Measurements from ENCODE around the gene EFR3B. TPM values are rescaled to one million over a fixed set of nuclear protein-coding genes. Genes with fewer than 3 reads are reported as not detected.

Gene EFR3B
- total RNA-seq, 2 donors from 2014 or later: 11.0 to 11.8 TPM

DNA sequence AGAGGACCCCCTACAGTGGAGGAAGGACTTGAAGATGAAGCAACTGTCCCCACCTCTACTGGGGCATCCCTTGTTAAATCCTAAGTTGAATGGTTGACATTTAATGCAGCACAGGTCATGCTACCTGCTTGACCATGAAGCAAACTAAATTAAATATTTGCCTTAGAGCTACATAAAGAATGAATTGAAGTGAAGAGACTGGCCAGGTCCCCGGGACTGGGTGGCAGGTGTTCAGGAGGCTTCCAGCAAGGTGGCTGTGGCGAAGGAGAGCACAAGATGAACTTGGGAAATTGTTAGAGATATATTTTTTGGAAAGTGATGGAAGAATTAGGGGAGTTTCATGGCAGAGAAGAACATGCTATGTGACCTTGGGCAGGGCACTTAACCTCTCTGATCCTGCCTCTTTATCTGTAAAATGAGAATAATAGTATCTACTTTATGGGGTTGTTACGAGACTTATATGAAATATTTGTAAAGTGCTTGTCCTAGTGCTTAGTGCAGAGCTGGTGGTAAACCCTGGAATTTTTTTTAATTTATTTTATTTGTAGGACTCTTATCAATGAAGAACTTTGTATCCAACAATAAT is 37.3 kb downstream of the EFR3B start:
- DNase-seq: no peak
- H3K9me3 Mint-ChIP-seq: no peaks in the 10 kb centered on the region
- Histone ChIP-seq H3K36me3 (ENCODE audit: control insufficient read depth, insufficient read depth, low read length) (no peaks in the 10 kb centered on the region), H3K9me3 (ENCODE audit: control insufficient read depth, low read length) (no peaks in the 10 kb centered on the region), H3K9ac (ENCODE audit: extremely low read depth, low read length, poor library complexity, severe bottlenecking) (no peak overlapping the region), H3K27me3 (ENCODE audit: control insufficient read depth, insufficient read depth, low read length, poor library complexity, severe bottlenecking) (no peaks in the 10 kb centered on the region), H3K27ac (ENCODE audit: low read depth, low read length) (no peak overlapping the region), H3K4me1 (ENCODE audit: control insufficient read depth, insufficient read depth, low read length) (no peaks in the 10 kb centered on the region), H3K4me3 (ENCODE audit: low read length) (no peak overlapping the region)
- 91 to 100% methylated on average over 1 to 3 of the region's 3 CpGs for WGBS, 2 experiments (ENCODE audit: insufficient coverage in 1 of 2, insufficient read length in 1 of 2)
- TF ChIP-seq, protein P1, sequence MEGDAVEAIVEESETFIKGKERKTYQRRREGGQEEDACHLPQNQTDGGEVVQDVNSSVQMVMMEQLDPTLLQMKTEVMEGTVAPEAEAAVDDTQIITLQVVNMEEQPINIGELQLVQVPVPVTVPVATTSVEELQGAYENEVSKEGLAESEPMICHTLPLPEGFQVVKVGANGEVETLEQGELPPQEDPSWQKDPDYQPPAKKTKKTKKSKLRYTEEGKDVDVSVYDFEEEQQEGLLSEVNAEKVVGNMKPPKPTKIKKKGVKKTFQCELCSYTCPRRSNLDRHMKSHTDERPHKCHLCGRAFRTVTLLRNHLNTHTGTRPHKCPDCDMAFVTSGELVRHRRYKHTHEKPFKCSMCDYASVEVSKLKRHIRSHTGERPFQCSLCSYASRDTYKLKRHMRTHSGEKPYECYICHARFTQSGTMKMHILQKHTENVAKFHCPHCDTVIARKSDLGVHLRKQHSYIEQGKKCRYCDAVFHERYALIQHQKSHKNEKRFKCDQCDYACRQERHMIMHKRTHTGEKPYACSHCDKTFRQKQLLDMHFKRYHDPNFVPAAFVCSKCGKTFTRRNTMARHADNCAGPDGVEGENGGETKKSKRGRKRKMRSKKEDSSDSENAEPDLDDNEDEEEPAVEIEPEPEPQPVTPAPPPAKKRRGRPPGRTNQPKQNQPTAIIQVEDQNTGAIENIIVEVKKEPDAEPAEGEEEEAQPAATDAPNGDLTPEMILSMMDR (conservative IDR thresholded peaks at IDR 0.05): no peak
- no peaks in the 10 kb centered on the region for H3K36me3 Mint-ChIP-seq (ENCODE audit: low read depth)
- H3K27me3 Mint-ChIP-seq (ENCODE audit: insufficient read depth): no peaks in the 10 kb centered on the region
- H3K4me1 Mint-ChIP-seq: peaks cover 13% of the 10 kb centered on the region
- no peak overlapping the region for H3K27ac Mint-ChIP-seq
- no peak overlapping the region for H3K4me3 Mint-ChIP-seq

DNA sequence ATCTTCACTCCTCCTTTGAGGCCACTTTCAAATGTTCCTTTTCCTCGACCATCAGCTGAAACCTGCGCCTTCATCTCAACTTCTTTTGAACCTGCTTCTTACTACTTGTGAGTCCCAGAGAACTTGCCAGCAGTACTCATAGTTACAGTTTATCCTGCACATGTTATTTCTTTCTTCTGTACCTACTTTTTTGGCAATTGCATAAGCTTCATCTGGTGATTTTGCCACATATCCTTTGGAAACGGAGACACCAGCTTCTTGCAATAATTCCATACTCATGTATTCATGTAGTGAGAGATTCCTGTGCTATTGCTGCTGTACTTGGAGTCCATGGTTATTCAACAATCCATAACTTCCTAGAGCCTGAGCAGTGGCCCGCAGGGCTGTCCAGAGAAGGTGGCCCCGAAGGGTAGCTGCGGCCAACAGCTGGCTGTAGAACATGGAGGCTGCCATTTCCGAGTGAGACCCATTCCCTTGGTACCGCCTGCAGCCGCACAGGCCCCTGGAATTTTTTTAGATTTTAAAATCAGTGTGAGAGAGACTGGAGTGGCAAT is 39.4 kb downstream of the EFR3B start:
- no peaks in the 10 kb centered on the region for H3K9me3 Mint-ChIP-seq
- no peak overlapping the region for H3K27ac Mint-ChIP-seq
- no peak for DNase-seq
- H3K4me3 ChIP-seq (ENCODE audit: low read length): no peak overlapping the region
- H3K36me3 Mint-ChIP-seq (ENCODE audit: low read depth): no peaks in the 10 kb centered on the region
- no peaks in the 10 kb centered on the region for H3K9me3 ChIP-seq (ENCODE audit: control insufficient read depth, low read length)
- no peaks in the 10 kb centered on the region for H3K27me3 ChIP-seq (ENCODE audit: control insufficient read depth, insufficient read depth, low read length, poor library complexity, severe bottlenecking)
- TF ChIP-seq, protein P1 (conservative IDR thresholded peaks at IDR 0.05): no peak
- no peaks in the 10 kb centered on the region for H3K36me3 ChIP-seq (ENCODE audit: control insufficient read depth, insufficient read depth, low read length)
- H3K27me3 Mint-ChIP-seq (ENCODE audit: insufficient read depth): no peaks in the 10 kb centered on the region
- H3K4me1 Mint-ChIP-seq: peaks cover 16% of the 10 kb centered on the region
- WGBS, 2 experiments (ENCODE audit: insufficient coverage in 1 of 2, insufficient read length in 1 of 2): 82 to 94% methylated on average over 6 to 9 of the region's 9 CpGs
- H3K4me1 ChIP-seq (ENCODE audit: control insufficient read depth, insufficient read depth, low read length): no peaks in the 10 kb centered on the region
- no peak overlapping the region for H3K9ac ChIP-seq (ENCODE audit: extremely low read depth, low read length, poor library complexity, severe bottlenecking)
- no peak overlapping the region for H3K27ac ChIP-seq (ENCODE audit: low read depth, low read length)
- H3K4me3 Mint-ChIP-seq: no peak overlapping the region

DNA sequence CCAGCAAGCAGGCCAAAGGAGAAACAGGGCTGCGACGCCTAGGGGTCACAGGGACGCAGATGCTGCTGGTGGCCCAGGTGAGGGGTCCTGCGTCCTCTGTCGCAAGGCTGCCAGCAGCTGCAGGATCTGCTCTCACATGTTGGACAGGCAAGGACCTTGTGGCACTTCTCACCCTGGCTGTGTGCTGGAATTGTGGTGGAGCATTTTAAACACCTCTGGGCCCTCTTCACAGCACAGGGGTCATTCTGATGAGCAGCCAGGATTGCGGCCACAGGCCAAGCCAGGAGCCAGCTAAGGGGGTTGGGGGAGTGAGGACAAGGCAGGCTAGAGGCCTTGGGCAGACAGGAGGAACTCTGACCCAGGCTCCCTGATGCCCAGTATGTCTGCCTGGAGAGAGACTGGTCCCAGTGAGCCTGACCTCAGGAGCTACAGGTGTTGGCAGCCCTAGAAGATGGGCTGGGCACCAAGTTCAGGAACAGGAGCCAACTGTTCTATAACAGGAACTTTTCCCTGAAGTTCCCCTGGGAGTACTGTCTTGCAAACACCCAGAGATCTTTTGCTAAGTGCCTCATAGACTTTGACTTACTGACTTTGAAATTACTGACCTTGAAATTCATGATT is 40.2 kb downstream of the EFR3B start:
- peaks cover 11% of the 10 kb centered on the region for H3K4me1 Mint-ChIP-seq
- no peaks in the 10 kb centered on the region for H3K27me3 Mint-ChIP-seq (ENCODE audit: insufficient read depth)
- no peaks in the 10 kb centered on the region for H3K36me3 Mint-ChIP-seq (ENCODE audit: low read depth)
- no peaks in the 10 kb centered on the region for H3K36me3 ChIP-seq (ENCODE audit: control insufficient read depth, insufficient read depth, low read length)
- no peaks in the 10 kb centered on the region for H3K4me1 ChIP-seq (ENCODE audit: control insufficient read depth, insufficient read depth, low read length)
- no peaks in the 10 kb centered on the region for H3K27me3 ChIP-seq (ENCODE audit: control insufficient read depth, insufficient read depth, low read length, poor library complexity, severe bottlenecking)
- DNase-seq: no peak
- H3K27ac ChIP-seq (ENCODE audit: low read depth, low read length): no peak overlapping the region
- no peak overlapping the region for H3K9ac ChIP-seq (ENCODE audit: extremely low read depth, low read length, poor library complexity, severe bottlenecking)
- no peaks in the 10 kb centered on the region for H3K9me3 ChIP-seq (ENCODE audit: control insufficient read depth, low read length)
- H3K4me3 ChIP-seq (ENCODE audit: low read length): no peak overlapping the region
- no peaks in the 10 kb centered on the region for H3K9me3 Mint-ChIP-seq
- TF ChIP-seq, protein P1 (conservative IDR thresholded peaks at IDR 0.05): no peak
- 80 to 89% methylated on average over 1 to 6 of the region's 6 CpGs for WGBS, 2 experiments (ENCODE audit: insufficient coverage in 1 of 2, insufficient read length in 1 of 2)
- no peak overlapping the region for H3K4me3 Mint-ChIP-seq
- H3K27ac Mint-ChIP-seq: no peak overlapping the region

All from endodermal cell (in vitro differentiated cells).